Keratinocyte (primary cell): Measurements from ENCODE around the gene TEAD2. TPM values are rescaled to one million over a fixed set of nuclear protein-coding genes. Genes with fewer than 3 reads are reported as not detected.

Source experiments
- DNase-seq: peaks from one replicate; pipeline ENCODE4 v3.0.0-alpha.2; 2011; ENCODE audit warnings: low read depth, missing footprints, low spot score
- FAIRE-seq: peaks from 2 replicates; lab custom pipeline; 2011; peaks lifted over from hg19 to GRCh38; lab: Jason Lieb, UNC
- H2AFZ ChIP-seq: 2 replicates; pipeline ENCODE4 v1.6.0; 2012; ENCODE audit warnings: low read length, control low read depth, inconsistent platforms; ENCODE audit not compliant: control insufficient read depth
- H3K27ac ChIP-seq: 2 replicates; pipeline ENCODE4 v1.5.1; 2011; ENCODE audit warnings: low read length; ENCODE audit not compliant: control insufficient read depth, insufficient read depth
- H3K27me3 ChIP-seq: 3 replicates; pipeline ENCODE4 v1.6.0; 2011; ENCODE audit warnings: low read length; ENCODE audit not compliant: control insufficient read depth, insufficient read depth; ENCODE audit errors: extremely low read depth
- H3K36me3 ChIP-seq, 2 experiments: 2 replicates in 1 of 2; 3 replicates in 1 of 2; pipeline ENCODE4 v1.5.1; 2011; ENCODE audit warnings: low read length in 2 of 2, mild to moderate bottlenecking in 1 of 2; ENCODE audit not compliant: control insufficient read depth in 2 of 2, insufficient read depth in 2 of 2; ENCODE audit errors: extremely low read depth in 1 of 2
- H3K4me1 ChIP-seq: 3 replicates; pipeline ENCODE4 v1.5.1; 2011; ENCODE audit warnings: low read length; ENCODE audit not compliant: control insufficient read depth, insufficient read depth; ENCODE audit errors: extremely low read depth
- H3K4me2 ChIP-seq: 3 replicates; pipeline ENCODE4 v1.6.0; 2011; ENCODE audit warnings: low read depth, low read length; ENCODE audit not compliant: control insufficient read depth, insufficient read depth; ENCODE audit errors: extremely low read depth
- H3K4me3 ChIP-seq, 3 experiments: fragments of 200-600 bp in 1 of 3; sonication (generic) in 1 of 3; 2 replicates in 2 of 3; 3 replicates in 1 of 3; pipeline ENCODE4 v1.5.1; 2011 to 2016; ENCODE audit warnings: low read length in 3 of 3, mild to moderate bottlenecking in 3 of 3, control low read depth in 2 of 3, inconsistent platforms in 1 of 3, low read depth in 1 of 3, mixed read lengths in 1 of 3, mixed run types in 1 of 3, moderate library complexity in 1 of 3; ENCODE audit not compliant: control insufficient read depth in 2 of 3, insufficient read depth in 2 of 3; ENCODE audit errors: extremely low read depth in 1 of 3
- H3K79me2 ChIP-seq: 2 replicates; pipeline ENCODE4 v1.6.0; 2012; ENCODE audit warnings: low read length; ENCODE audit not compliant: control insufficient read depth, insufficient read depth
- H3K9ac ChIP-seq: 3 replicates; pipeline ENCODE4 v1.6.0; 2011; ENCODE audit warnings: low read length; ENCODE audit not compliant: control insufficient read depth, insufficient read depth; ENCODE audit errors: extremely low read depth
- H3K9me1 ChIP-seq: 3 replicates; pipeline ENCODE4 v1.6.0; 2011; ENCODE audit warnings: low read length; ENCODE audit not compliant: control insufficient read depth, insufficient read depth; ENCODE audit errors: extremely low read depth
- H3K9me3 ChIP-seq: 2 replicates; pipeline ENCODE4 v1.5.1; 2012; ENCODE audit warnings: low read depth, low read length; ENCODE audit not compliant: control insufficient read depth
- H4K20me1 ChIP-seq: 3 replicates; pipeline ENCODE4 v1.6.0; 2011; ENCODE audit warnings: low read length; ENCODE audit not compliant: control insufficient read depth, insufficient read depth; ENCODE audit errors: extremely low read depth
- CTCF ChIP-seq, 3 experiments: IDR thresholded peaks in 1 of 3; conservative IDR thresholded peaks in 1 of 3; optimal IDR thresholded peaks in 1 of 3; 2 replicates in 2 of 3; 3 replicates in 1 of 3; pipeline versions ENCODE3 to v1.5.1; 2011; ENCODE audit warnings: low read length in 3 of 3, mild to moderate bottlenecking in 3 of 3, moderate library complexity in 2 of 3, control low read depth in 1 of 3, inconsistent platforms in 1 of 3; ENCODE audit not compliant: insufficient read depth in 2 of 3; ENCODE audit errors: extremely low read depth in 1 of 3
- EZH2 ChIP-seq: IDR thresholded peaks from one replicate; pipeline ENCODE4 v1.6.1; 2012; ENCODE audit warnings: inconsistent platforms, mild to moderate bottlenecking, low read length, moderate library complexity
- dilution Hi-C: fragments of 300-500 bp; cut with MboI; formaldehyde crosslinking; loops from one replicate; pipeline ENCODE4 v1.7.0; 2020; ENCODE audit warnings: low sequenced_read_pairs; ENCODE audit not compliant: extremely low pct_ligation_motif_present
- polyA plus RNA-seq, 5 experiments: library from polyadenylated mRNA; depleted of rRNA in 3 of 5; stranded (reverse) in 3 of 5; stranded (forward) in 1 of 5; unstranded in 1 of 5; fragments of >200 nt; gene quantifications; 1 replicate in 1 of 5; 2 replicates in 3 of 5; 3 replicates in 1 of 5; pipeline versions ENCODE4 v1.2.1 to v1.2.3, GENCODE V29; 2011 to 2012; ENCODE audit warnings: missing spikeins in 2 of 5, low read depth in 1 of 5, low replicate concordance in 1 of 5

TEAD2 gene
- polyA plus RNA-seq, 1 donor (not counting 4 experiments of a cell fraction or from before 2014, with no cell fraction given) = 6.4 TPM

DNA sequence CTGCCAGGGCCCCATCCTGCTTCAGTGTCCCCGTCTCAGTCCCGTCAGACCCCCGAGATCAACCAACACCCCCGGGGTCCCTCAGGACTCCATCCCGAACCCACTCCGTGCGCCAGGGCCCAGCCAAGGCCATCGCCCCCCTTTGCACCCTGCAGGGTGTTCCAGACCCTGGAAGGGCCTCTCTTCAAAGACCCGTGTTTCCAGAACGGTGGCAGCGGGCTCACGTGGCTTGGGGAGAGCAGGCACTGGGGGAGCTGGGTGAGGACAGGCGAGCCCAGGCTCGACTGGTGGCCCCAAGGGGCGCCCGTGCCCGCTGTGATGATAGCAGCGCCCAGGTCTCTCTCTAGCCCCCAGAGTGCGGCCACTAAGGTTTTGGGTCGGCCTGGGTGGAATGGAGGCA, 27.2 kb upstream of the TEAD2 start:
- H3K9me1 ChIP-seq = no peaks in the 10 kb centered on the region
- H2AFZ ChIP-seq = no peak overlapping the region
- no peak overlapping the region for H3K4me3 ChIP-seq
- FAIRE-seq (no peak), DNase-seq (no peak)
- H3K79me2 ChIP-seq = no peaks in the 10 kb centered on the region
- H3K4me1 ChIP-seq = no peaks in the 10 kb centered on the region
- peaks cover 11% of the 10 kb centered on the region for H3K27me3 ChIP-seq
- H3K4me2 ChIP-seq = no peak overlapping the region
- no peaks in the 10 kb centered on the region for H4K20me1 ChIP-seq
- TF ChIP-seq EZH2 (no peak), CTCF (optimal IDR thresholded peaks at IDR 0.05 in 1 of 3, IDR thresholded peaks at IDR 0.05 in 1 of 3, conservative IDR thresholded peaks at IDR 0.05 in 1 of 3; ENCODE audit: extremely low read depth in 1 of 3, insufficient read depth in 2 of 3, low read length in 3 of 3) (no peak)
- H3K9ac ChIP-seq = no peak overlapping the region
- H3K9me3 ChIP-seq = no peaks in the 10 kb centered on the region
- no peak overlapping the region for H3K27ac ChIP-seq
- no peaks in the 10 kb centered on the region for H3K36me3 ChIP-seq
- dilution Hi-C loops = no loop called here

- TF ChIP-seq CTCF (optimal IDR thresholded peaks at IDR 0.05 in 1 of 3, IDR thresholded peaks at IDR 0.05 in 1 of 3, conservative IDR thresholded peaks at IDR 0.05 in 1 of 3; ENCODE audit: extremely low read depth in 1 of 3, insufficient read depth in 2 of 3, low read length in 3 of 3) = no peak
- H3K9ac ChIP-seq = no peak within 1 kb of the TSS
- H3K79me2 ChIP-seq = no peaks in the 10 kb centered on the region
- peaks cover 11% of the 10 kb centered on the region for H3K27me3 ChIP-seq
- H3K4me3 ChIP-seq = no peak within 1 kb of the TSS
- no peak within 1 kb of the TSS for H2AFZ ChIP-seq
- no peaks in the 10 kb centered on the region for H3K9me1 ChIP-seq
- H3K9me3 ChIP-seq = no peaks in the 10 kb centered on the region
- no peaks in the 10 kb centered on the region for H3K4me1 ChIP-seq
- H3K4me2 ChIP-seq = no peak within 1 kb of the TSS
- H3K36me3 ChIP-seq = no peaks in the 10 kb centered on the region
- no peak for FAIRE-seq
- H4K20me1 ChIP-seq = no peaks in the 10 kb centered on the region
- no peak for DNase-seq
- dilution Hi-C loops = no loop called here
- no peak within 1 kb of the TSS for H3K27ac ChIP-seq
Observed at GRCh38 chr19:49387936-49388372, 25.7 kb upstream of the TEAD2 start, which contains the start of gene KASH5. TSS of gene KASH5 (plus strand) at chr19:49388249. CDS start at chr19:49390884, 2,635 bp downstream.
